ENCODE results near the gene BTG4.

BTG4 gene

GRCh38 chr11:111448414-111448813 lies 63.8 kb downstream of the BTG4 start:
- Histone ChIP-seq H3K9ac (no peak overlapping the region), H3K36me3 (no peaks in the 10 kb centered on the region), H3K4me1 (peaks cover 17 to 55% (median 45%) of the 10 kb centered on the region in 10 experiments), H3K4me3 (no peak overlapping the region), H3K4me2 (no peak overlapping the region), H3K9me3 (replicated peaks in 1 of 11) (no peaks in the 10 kb centered on the region), H4K20me1 (peaks cover 0 to 16% (median 0%) of the 10 kb centered on the region in 11 experiments; a peak in 2 of 22 replicates), H3K27me3 (peaks cover 0 to 6% (median 0%) of the 10 kb centered on the region in 11 experiments; a peak in 1 of 22 replicates), H3K27ac (no peak overlapping the region)
- no peak for TF ChIP-seq Cebpa-rat (IDR thresholded peaks at IDR 0.05)

- H3K4me3 ChIP-seq = no peak overlapping the region
- no peak for TF ChIP-seq Cebpa-rat (IDR thresholded peaks at IDR 0.05)
- no peaks in the 10 kb centered on the region for H3K36me3 ChIP-seq
- H3K27ac ChIP-seq = no peak overlapping the region
- peaks cover 17 to 55% (median 45%) of the 10 kb centered on the region in 10 experiments for H3K4me1 ChIP-seq
- no peak overlapping the region for H3K9ac ChIP-seq
- H4K20me1 ChIP-seq = peaks cover 0 to 16% (median 0%) of the 10 kb centered on the region in 11 experiments; a peak in 2 of 22 replicates
- no peaks in the 10 kb centered on the region for H3K9me3 ChIP-seq (replicated peaks in 1 of 11)
- no peak overlapping the region for H3K4me2 ChIP-seq
- peaks cover 0 to 6% (median 0%) of the 10 kb centered on the region in 11 experiments; a peak in 1 of 22 replicates for H3K27me3 ChIP-seq
Observed at GRCh38 chr11:111447931-111448330, 64.3 kb downstream of the BTG4 start.

- peaks cover 0 to 16% (median 0%) of the 10 kb centered on the region in 11 experiments; a peak in 2 of 22 replicates for H4K20me1 ChIP-seq
Observed at GRCh38 chr11:111447112-111447471, 65.1 kb downstream of the BTG4 start.

GRCh38 chr11:111446404-111447111 lies 65.6 kb downstream of the BTG4 start:
- no peak overlapping the region for H3K4me3 ChIP-seq
- no peaks in the 10 kb centered on the region for H3K36me3 ChIP-seq
- peaks cover 19 to 62% (median 50%) of the 10 kb centered on the region in 10 experiments for H3K4me1 ChIP-seq
- peaks cover 0 to 6% (median 0%) of the 10 kb centered on the region in 11 experiments; a peak in 1 of 22 replicates for H3K27me3 ChIP-seq
- TF ChIP-seq Cebpa-rat (IDR thresholded peaks at IDR 0.05) = no peak
- peak overlapping the region in 9 of 11 experiments; percentile 7 to 57 (median 42); a peak in 16 of 22 replicates for H3K27ac ChIP-seq
- peak overlapping the region; percentile 46 to 70 (median 57) for H3K4me2 ChIP-seq
- peak overlapping the region in 1 of 11 experiments; percentile 44; a peak in 1 of 22 replicates for H3K9ac ChIP-seq
- no peaks in the 10 kb centered on the region for H3K9me3 ChIP-seq (replicated peaks in 1 of 11)
- peaks cover 0 to 16% (median 0%) of the 10 kb centered on the region in 11 experiments; a peak in 2 of 22 replicates for H4K20me1 ChIP-seq

More at GRCh38 chr11:111447112-111447471, 65.1 kb downstream of the BTG4 start:
- H3K9ac ChIP-seq = no peak overlapping the region
- no peaks in the 10 kb centered on the region for H3K9me3 ChIP-seq (replicated peaks in 1 of 11)
- no peaks in the 10 kb centered on the region for H3K36me3 ChIP-seq
- peaks cover 0 to 6% (median 0%) of the 10 kb centered on the region in 11 experiments; a peak in 1 of 22 replicates for H3K27me3 ChIP-seq
- H3K27ac ChIP-seq = no peak overlapping the region
- no peak overlapping the region for H3K4me3 ChIP-seq
- peaks cover 17 to 56% (median 47%) of the 10 kb centered on the region in 10 experiments for H3K4me1 ChIP-seq
- peak overlapping the region in 9 of 11 experiments; percentile 16 to 59 (median 39); a peak in 15 of 22 replicates for H3K4me2 ChIP-seq
- TF ChIP-seq Cebpa-rat (IDR thresholded peaks at IDR 0.05) = no peak

DNA sequence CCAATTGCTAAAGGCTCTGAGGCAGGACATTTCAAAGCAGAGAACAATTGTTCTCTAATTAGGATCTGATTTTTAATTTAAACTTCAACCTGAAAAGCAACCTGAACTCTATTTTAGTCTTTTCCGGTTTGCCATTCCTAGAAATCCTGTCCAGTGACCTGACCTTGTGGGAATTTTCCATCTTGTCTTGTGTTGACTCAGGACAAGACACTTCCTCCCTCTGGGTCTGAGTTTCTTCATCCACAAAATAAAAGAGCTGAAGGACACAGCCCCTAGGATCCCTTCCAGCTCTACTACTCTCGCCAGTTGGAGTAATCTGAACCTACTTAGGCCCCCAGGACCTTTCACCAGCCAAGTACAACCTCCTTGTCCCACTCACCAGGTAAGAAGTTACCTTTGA lies 66.6 kb downstream of the BTG4 start:
- Histone ChIP-seq H3K4me1 (peaks cover 26 to 64% (median 53%) of the 10 kb centered on the region in 10 experiments), H3K9ac (peak overlapping the region in 1 of 11 experiments; percentile 44; a peak in 1 of 22 replicates), H3K27me3 (peaks cover 0 to 6% (median 0%) of the 10 kb centered on the region in 11 experiments; a peak in 1 of 22 replicates), H3K4me3 (no peak overlapping the region), H4K20me1 (peaks cover 0 to 12% (median 0%) of the 10 kb centered on the region in 11 experiments; a peak in 2 of 22 replicates), H3K4me2 (peak overlapping the region; percentile 46 to 70 (median 56)), H3K36me3 (no peaks in the 10 kb centered on the region), H3K9me3 (replicated peaks in 1 of 11) (no peaks in the 10 kb centered on the region), H3K27ac (peak overlapping the region in 9 of 11 experiments; percentile 7 to 57 (median 42); a peak in 14 of 22 replicates)
- no peak for TF ChIP-seq Cebpa-rat (IDR thresholded peaks at IDR 0.05)
